ENCODE data around the gene TSPY10. TPM values are rescaled to one million over a fixed set of nuclear protein-coding genes. Genes with fewer than 3 reads are reported as not detected.
"Not testable (repeated sequence)": the region's sequence is repeated elsewhere in the genome, so short reads cannot be mapped to it uniquely, and the experiment has no call there.

Gene TSPY10, protein sequence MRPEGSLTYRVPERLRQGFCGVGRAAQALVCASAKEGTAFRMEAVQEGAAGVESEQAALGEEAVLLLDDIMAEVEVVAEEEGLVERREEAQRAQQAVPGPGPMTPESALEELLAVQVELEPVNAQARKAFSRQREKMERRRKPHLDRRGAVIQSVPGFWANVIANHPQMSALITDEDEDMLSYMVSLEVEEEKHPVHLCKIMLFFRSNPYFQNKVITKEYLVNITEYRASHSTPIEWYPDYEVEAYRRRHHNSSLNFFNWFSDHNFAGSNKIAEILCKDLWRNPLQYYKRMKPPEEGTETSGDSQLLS
- not detected in 2 replicates for total RNA-seq

DNA sequence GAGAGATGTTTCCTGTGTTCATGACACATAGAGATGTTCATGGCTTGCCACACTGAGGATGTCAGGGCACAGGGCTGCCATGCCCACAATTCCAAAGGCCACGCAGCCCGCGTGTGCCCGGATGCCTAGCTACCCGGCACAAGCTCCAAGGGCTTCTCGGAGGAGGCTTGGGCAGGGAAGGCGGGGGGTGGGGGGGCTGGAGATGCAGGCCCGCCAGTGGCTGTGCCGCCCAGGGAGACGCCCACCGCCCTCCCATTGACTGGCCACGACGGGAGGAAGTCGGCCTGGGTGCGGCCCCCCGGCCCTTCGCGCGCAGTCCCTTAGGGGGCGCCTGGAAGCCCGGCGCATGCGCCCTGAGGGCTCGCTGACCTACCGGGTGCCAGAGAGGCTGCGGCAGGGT lies at the start of gene TSPY10:
Gene TSPY10 (plus strand): TSS at position 301 of the 400 bp plus-strand sequence. CDS start 46 bp downstream, at position 347.
- not testable (repeated sequence) for DNase-seq (ENCODE audit: low read depth); H3K4me3 ChIP-seq (ENCODE audit: low read depth, low read length); FAIRE-seq; H3K27me3 ChIP-seq (ENCODE audit: control insufficient read depth, insufficient read depth, low read length); H3K36me3 ChIP-seq (ENCODE audit: control insufficient read depth, insufficient read depth, low read length)

DNA sequence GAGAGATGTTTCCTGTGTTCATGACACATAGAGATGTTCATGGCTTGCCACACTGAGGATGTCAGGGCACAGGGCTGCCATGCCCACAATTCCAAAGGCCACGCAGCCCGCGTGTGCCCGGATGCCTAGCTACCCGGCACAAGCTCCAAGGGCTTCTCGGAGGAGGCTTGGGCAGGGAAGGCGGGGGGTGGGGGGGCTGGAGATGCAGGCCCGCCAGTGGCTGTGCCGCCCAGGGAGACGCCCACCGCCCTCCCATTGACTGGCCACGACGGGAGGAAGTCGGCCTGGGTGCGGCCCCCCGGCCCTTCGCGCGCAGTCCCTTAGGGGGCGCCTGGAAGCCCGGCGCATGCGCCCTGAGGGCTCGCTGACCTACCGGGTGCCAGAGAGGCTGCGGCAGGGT lies 40.7 kb upstream of the TSPY10 start, which contains the start of gene TSPY9:
Gene TSPY9 (plus strand): TSS at position 301 of the 400 bp plus-strand sequence. CDS start 46 bp downstream, at position 347.
- H3K36me3 ChIP-seq (ENCODE audit: control insufficient read depth, insufficient read depth, low read length); H3K27me3 ChIP-seq (ENCODE audit: control insufficient read depth, insufficient read depth, low read length); FAIRE-seq; H3K4me3 ChIP-seq (ENCODE audit: low read depth, low read length); DNase-seq (ENCODE audit: low read depth): not testable (repeated sequence)

DNA sequence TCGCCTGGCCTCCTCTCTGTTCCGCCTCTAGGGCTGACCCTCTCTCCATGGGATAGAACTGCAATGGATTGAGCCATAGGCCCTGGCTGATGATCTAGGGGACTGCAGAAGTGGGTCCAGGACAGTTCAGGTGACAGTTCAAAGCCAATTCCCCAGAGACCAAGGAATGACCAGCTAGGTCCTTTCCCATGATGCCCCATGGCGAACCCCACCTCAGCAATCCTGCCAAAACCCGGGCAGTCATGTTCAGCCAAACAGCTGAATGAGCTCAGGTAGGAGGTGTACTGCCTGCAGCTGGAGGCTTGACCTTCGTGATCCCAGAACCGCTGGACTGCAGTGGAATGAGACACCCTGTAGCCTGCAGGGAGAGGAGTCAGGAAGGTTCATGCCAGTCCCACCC lies 23.3 kb upstream of the TSPY10 start:
- not testable (repeated sequence) for FAIRE-seq; H3K36me3 ChIP-seq (ENCODE audit: control insufficient read depth, insufficient read depth, low read length); H3K27me3 ChIP-seq (ENCODE audit: control insufficient read depth, insufficient read depth, low read length); H3K4me3 ChIP-seq (ENCODE audit: low read depth, low read length); DNase-seq (ENCODE audit: low read depth)

DNA sequence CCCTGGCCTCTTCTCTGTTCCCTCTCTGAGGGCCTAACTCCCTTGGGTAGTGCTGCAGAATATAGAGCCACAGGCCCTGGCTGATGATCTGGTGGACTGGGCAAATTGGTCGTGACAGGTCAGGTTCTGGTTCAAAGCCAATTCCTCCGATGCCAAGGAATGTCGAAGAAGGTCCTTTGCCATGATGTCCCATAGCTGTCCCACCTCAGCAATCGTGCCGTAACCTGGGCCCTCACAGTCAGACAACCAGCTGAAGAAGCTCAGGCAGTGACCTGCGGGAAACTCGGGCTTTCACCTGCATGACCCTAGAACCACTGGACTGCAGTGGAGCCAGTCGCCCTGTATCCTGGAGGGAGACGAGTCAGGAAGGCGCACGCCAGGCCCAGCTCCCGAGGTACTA lies 11.4 kb upstream of the TSPY10 start:
- not testable (repeated sequence) for H3K36me3 ChIP-seq (ENCODE audit: control insufficient read depth, insufficient read depth, low read length); FAIRE-seq; DNase-seq (ENCODE audit: low read depth); H3K27me3 ChIP-seq (ENCODE audit: control insufficient read depth, insufficient read depth, low read length); H3K4me3 ChIP-seq (ENCODE audit: low read depth, low read length)

Other genes with a start within 250 kb of the TSPY10 start
- not detected in 2 replicates for gene TSPY4, start 190.4 kb upstream of the TSPY10 start, total RNA-seq
- not detected in 2 replicates for gene TSPY8, start 170.1 kb upstream of the TSPY10 start, total RNA-seq
- gene TSPY3, start 129.5 kb upstream of the TSPY10 start, total RNA-seq, result not detected in 2 replicates
- not detected in 2 replicates for gene TSPY1, start 60.9 kb upstream of the TSPY10 start, total RNA-seq
- gene TSPY9, start 40.6 kb upstream of the TSPY10 start, total RNA-seq, result not detected in 2 replicates